ENCODE results near the gene ATXN7L1. TPM values are rescaled to one million over a fixed set of nuclear protein-coding genes. Genes with fewer than 3 reads are reported as not detected.
A peak's percentile ranks its signal among the peaks of the same experiment; 100 is the strongest.

ATXN7L1 gene
- total RNA-seq, 1 donor from 2014 or later, result 20.6 TPM

DNA sequence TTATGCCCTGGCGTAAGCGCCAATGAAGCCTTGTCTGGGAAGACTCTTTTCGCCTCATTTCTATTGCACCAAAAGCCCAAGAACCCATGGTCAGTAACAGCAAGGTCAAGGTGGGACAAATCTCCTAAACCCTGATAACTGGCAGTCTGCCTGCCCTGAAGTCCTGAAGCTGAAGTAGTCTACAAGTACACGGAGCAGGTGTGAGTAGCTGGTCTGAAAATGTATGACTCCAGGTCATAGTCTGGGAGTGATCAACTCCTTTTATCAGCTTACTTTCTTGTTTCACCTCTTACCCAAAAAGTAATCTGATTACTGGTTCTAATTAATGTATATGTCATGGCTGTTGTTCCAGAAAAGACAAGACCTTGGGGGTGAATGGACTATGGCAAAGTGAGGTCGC, 187.8 kb downstream of the ATXN7L1 start:
- Mint-ChIP-seq H3K9me3 (ENCODE audit: unreplicated experiment) (peaks cover 8% of the 10 kb centered on the region), H3K27ac (ENCODE audit: unreplicated experiment) (peak overlapping the region; percentile 95)
- DNase-seq, result no peak

GRCh38 chr7:105685161-105685560, 191.2 kb downstream of the ATXN7L1 start:
- peaks cover 8% of the 10 kb centered on the region for H3K9me3 Mint-ChIP-seq (ENCODE audit: unreplicated experiment)
- peaks cover 4% of the 10 kb centered on the region for H3K36me3 Mint-ChIP-seq (ENCODE audit: unreplicated experiment)
- H3K27ac Mint-ChIP-seq (ENCODE audit: unreplicated experiment), result no peak overlapping the region
- TF ChIP-seq CTCF (IDR thresholded peaks at IDR 0.05; ENCODE audit: partially characterized antibody, unreplicated experiment), result no peak
- DNase-seq, result no peak
- peaks cover 21% of the 10 kb centered on the region for H3K4me1 Mint-ChIP-seq (ENCODE audit: low read depth, unreplicated experiment)
- H3K4me3 Mint-ChIP-seq (ENCODE audit: unreplicated experiment), result no peak overlapping the region
- H3K27me3 Mint-ChIP-seq (ENCODE audit: unreplicated experiment), result peaks cover 10% of the 10 kb centered on the region

More for the DNA sequence above, 187.8 kb downstream of the ATXN7L1 start:
- peak overlapping the region; percentile 59 for H3K4me3 Mint-ChIP-seq (ENCODE audit: unreplicated experiment)
- H3K4me1 Mint-ChIP-seq (ENCODE audit: low read depth, unreplicated experiment), result peaks cover 39% of the 10 kb centered on the region
- no peak for TF ChIP-seq CTCF (IDR thresholded peaks at IDR 0.05; ENCODE audit: partially characterized antibody, unreplicated experiment)
- peaks cover 4% of the 10 kb centered on the region for H3K36me3 Mint-ChIP-seq (ENCODE audit: unreplicated experiment)
- peaks cover 12% of the 10 kb centered on the region for H3K27me3 Mint-ChIP-seq (ENCODE audit: unreplicated experiment)

GRCh38 chr7:105682341-105683060, 193.9 kb downstream of the ATXN7L1 start:
- Mint-ChIP-seq H3K27ac (ENCODE audit: unreplicated experiment) (no peak overlapping the region), H3K9me3 (ENCODE audit: unreplicated experiment) (peaks cover 2% of the 10 kb centered on the region), H3K4me1 (ENCODE audit: low read depth, unreplicated experiment) (peaks cover 12% of the 10 kb centered on the region), H3K36me3 (ENCODE audit: unreplicated experiment) (peaks cover 4% of the 10 kb centered on the region), H3K4me3 (ENCODE audit: unreplicated experiment) (no peak overlapping the region), H3K27me3 (ENCODE audit: unreplicated experiment) (peaks cover 5% of the 10 kb centered on the region)
- TF ChIP-seq CTCF (IDR thresholded peaks at IDR 0.05; ENCODE audit: partially characterized antibody, unreplicated experiment), result no peak
- DNase-seq, result no peak

- Mint-ChIP-seq H3K4me1 (ENCODE audit: low read depth, unreplicated experiment) (peaks cover 15% of the 10 kb centered on the region), H3K36me3 (ENCODE audit: unreplicated experiment) (peaks cover 4% of the 10 kb centered on the region), H3K4me3 (ENCODE audit: unreplicated experiment) (no peak overlapping the region), H3K27me3 (ENCODE audit: unreplicated experiment) (peaks cover 5% of the 10 kb centered on the region), H3K9me3 (ENCODE audit: unreplicated experiment) (peaks cover 2% of the 10 kb centered on the region), H3K27ac (ENCODE audit: unreplicated experiment) (no peak overlapping the region)
- TF ChIP-seq CTCF (IDR thresholded peaks at IDR 0.05; ENCODE audit: partially characterized antibody, unreplicated experiment), result no peak
- no peak for DNase-seq
These were observed 195.8 kb downstream of the ATXN7L1 start for GRCh38 chr7:105680505-105681187.
